GM18909 (cell line): ENCODE data around the gene FBXO15.

ENCODE experiments used
- ATAC-seq: cut with Tn5 transposase; IDR thresholded peaks from one replicate; pipeline ENCODE4 v1.9.1; 2021; ENCODE audit warnings: mild to moderate bottlenecking; ENCODE audit not compliant: unreplicated experiment, poor library complexity

Gene FBXO15, protein sequence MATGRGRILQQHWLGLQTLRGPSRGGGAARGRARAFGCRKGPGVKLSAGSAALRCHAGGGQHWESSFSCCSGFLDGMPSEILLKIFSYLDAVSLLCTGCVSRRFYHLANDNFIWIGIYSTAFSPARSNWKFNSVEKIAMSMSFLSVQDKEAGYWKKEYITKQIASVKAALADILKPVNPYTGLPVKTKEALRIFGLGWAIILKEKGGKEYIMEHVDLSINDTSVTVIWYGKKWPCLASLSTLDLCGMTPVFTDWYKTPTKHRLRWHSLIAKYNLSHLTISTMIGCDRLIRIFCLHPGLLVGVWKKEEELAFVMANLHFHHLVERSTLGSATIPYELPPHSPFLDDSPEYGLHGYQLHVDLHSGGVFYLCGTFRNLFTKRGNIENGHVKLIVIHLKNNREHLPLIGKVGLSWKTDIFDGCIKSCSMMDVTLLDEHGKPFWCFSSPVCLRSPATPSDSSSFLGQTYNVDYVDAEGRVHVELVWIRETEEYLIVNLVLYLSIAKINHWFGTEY

GRCh38 chr18:74147779-74148542 is at the start of gene FBXO15, which contains the start of gene TIMM21:
Gene FBXO15, minus strand, starts transcription at chr18:74147834. Its CDS starts 49 bp downstream, at chr18:74147785.
Gene TIMM21, plus strand, starts transcription at chr18:74148523. Its CDS starts 286 bp downstream, at chr18:74148809.
- ATAC-seq: peak; percentile 94

- peak; percentile 87 for ATAC-seq
Observed at GRCh38 chr18:74196220-74197119, 48.8 kb upstream of the FBXO15 start.

DNA sequence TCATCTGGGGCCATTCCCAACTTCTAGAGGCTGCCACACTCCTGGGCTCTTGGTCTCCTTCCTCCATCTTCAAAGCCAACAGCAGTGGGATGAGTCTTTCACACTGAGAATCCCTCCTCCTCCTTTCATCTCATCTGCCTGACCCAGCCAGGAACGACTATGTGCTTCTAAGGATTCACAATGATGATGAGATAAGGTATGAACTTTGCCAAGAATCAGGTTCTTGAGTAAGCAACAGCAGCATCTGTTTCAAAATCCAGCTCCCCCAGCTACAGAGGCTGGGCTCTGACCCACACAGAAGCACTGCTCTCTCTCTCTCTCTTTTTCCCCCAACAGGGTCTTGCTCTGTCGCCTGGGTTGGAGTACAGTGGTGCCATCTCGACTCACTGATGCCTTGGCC is 47.1 kb upstream of the FBXO15 start:
- no peak for ATAC-seq

GRCh38 chr18:74191577-74191976 is 43.9 kb upstream of the FBXO15 start:
- ATAC-seq: no peak

GRCh38 chr18:74190086-74190485 is 42.5 kb upstream of the FBXO15 start:
- no peak for ATAC-seq

- no peak for ATAC-seq
Observed at GRCh38 chr18:74186661-74187060, 39.0 kb upstream of the FBXO15 start.

GRCh38 chr18:74185860-74186259 is 38.2 kb upstream of the FBXO15 start:
- no peak for ATAC-seq

- ATAC-seq: no peak
Observed at GRCh38 chr18:74184875-74185274, 37.2 kb upstream of the FBXO15 start.

DNA sequence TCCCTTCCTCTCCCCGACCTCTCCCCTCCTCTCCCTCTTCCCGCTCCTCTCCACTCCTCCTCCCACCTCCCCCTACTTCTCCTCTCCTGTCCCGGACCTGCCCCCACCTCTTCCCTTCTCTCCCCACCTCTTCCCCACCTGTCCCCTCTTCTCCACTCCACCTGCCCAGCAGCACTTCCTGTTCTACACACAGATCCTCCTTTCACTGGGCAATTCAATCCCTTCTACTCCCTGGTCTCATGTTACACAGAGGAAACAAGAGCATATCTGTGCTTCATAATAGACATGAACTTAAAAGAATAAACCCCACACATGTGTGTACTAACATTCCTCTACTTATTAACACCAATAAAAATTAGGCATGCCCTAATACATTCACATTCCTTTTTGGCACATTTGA is 35.5 kb upstream of the FBXO15 start:
- no peak for ATAC-seq

GRCh38 chr18:74182335-74182734 is 34.7 kb upstream of the FBXO15 start:
- ATAC-seq: no peak

- no peak for ATAC-seq
Observed at GRCh38 chr18:74179623-74180199, 32.1 kb upstream of the FBXO15 start.

DNA sequence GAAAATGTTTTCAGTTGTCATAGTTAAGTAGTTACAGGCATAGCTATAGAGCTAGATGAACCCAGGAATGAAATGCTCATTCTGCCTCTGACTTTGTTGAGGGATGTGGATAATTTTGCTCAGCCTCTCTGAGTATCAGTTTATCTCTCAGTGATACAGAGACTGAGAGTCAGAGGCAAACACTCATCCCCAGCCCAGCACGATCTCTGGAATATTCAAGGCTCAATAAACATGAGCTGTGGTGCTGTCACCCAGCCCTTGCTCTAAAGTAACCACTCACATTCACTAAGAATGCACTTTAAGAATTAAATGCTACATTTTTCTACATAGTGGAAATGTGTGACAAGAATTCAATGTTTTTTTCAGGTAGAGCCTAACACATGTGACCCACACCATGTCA is 31.2 kb upstream of the FBXO15 start:
- ATAC-seq: no peak

- no peak for ATAC-seq
Observed at GRCh38 chr18:74175658-74176057, 28.0 kb upstream of the FBXO15 start.

- no peak for ATAC-seq
Observed at GRCh38 chr18:74173434-74173750, 25.8 kb upstream of the FBXO15 start.

- no peak for ATAC-seq
Observed at GRCh38 chr18:74172697-74173433, 25.2 kb upstream of the FBXO15 start.

DNA sequence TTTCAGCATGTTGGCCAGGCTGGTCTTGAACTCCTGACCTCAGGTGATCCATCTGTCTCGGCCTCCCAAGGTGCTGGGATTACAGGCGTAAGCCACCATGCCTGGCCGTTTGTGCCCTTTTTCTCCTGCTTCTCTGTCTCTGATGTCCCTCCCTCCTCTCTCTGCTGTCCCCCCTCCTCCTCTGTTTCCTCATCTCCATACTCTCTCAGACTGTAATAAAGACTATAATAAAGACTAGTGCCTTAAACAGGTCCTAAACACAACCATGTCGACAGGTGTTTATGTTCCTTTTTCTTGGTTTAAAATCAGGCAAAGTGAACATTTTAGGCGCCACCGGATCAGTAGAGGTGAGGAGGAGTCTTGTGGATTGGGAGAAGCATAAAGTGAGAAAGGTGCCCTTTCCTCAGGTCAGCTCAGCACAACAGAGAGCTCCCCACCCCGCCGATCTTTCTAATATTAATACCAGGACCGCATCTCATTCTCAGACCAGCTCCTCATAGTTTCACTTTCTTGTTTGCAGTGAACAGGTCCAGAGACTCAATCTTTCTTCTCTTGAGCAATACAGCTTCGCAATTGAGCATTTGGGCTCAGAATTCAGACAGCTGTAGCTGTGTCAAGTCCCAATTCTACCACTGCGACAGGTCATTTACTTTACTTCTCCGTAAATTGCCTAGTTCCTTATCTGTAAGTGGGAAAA is 24.4 kb upstream of the FBXO15 start:
- peak; percentile 96 for ATAC-seq

DNA sequence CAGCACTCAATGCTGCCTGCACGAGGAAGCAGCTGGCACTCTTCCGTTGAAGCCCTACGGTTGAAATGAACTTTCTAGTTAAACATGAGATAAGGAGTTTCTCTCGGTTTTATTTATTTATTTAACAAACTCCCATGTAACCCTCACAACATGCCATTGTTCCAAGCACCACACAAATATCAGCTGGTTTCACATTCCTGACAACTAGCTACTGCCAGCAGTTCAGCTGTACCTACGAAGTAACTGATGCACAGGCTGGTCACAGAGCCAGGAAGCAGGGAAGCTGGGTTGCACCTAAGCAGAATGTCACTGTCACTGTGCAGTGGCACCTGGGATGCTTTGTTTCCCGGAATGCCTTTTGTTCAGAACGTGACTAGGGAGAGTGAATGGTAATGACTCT is 18.8 kb upstream of the FBXO15 start:
- ATAC-seq: no peak

- no peak for ATAC-seq
Observed at GRCh38 chr18:74163019-74163660, 15.5 kb upstream of the FBXO15 start.
